DND-41 (cell line): ENCODE measurements around the gene PTPRN2.

ENCODE experiments used
- EZH2 ChIP-seq: IDR thresholded peaks from 3 replicates; pipeline ENCODE4 v1.6.1; 2012; ENCODE audit warnings: borderline replicate concordance, low read depth, mild to moderate bottlenecking, moderate library complexity, low read length, inconsistent platforms; ENCODE audit not compliant: severe bottlenecking
- TF ChIP-seq, protein P1 (sequence below): IDR thresholded peaks from 2 replicates; pipeline ENCODE4 v1.5.1; 2012; ENCODE audit warnings: borderline replicate concordance, low read length, moderate library complexity, mild to moderate bottlenecking; ENCODE audit not compliant: poor library complexity, severe bottlenecking; ENCODE audit errors: extremely low read depth

DNA sequence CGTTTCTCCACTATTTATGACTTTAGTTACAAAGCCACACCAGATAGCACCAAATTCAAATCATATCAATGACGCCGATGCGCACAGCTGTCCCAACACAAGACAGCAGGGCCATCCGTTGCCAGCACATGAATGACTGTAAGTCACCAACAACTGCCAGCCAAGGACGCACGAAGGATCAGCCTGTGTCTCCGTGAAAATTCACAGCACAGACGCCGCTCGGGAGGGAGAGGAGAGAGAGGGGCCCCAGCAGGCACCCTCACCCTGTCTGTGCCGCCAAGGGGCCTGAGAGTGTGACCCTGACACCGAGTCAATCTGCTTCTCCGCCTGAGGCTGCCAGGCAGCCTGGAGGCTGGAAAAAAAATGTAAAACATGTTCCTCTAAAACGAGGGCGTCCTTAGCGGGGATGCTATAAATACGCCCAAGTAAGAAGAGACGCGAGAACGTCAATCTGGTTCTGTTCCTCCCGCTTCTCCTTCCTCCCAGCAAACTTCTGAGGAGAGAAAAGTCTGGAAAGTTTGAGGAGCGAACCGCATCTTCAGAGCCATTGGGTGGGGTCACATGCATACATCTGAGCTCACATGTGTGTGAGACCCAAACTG is 111.2 kb downstream of the PTPRN2 start:
- TF ChIP-seq, protein P1, sequence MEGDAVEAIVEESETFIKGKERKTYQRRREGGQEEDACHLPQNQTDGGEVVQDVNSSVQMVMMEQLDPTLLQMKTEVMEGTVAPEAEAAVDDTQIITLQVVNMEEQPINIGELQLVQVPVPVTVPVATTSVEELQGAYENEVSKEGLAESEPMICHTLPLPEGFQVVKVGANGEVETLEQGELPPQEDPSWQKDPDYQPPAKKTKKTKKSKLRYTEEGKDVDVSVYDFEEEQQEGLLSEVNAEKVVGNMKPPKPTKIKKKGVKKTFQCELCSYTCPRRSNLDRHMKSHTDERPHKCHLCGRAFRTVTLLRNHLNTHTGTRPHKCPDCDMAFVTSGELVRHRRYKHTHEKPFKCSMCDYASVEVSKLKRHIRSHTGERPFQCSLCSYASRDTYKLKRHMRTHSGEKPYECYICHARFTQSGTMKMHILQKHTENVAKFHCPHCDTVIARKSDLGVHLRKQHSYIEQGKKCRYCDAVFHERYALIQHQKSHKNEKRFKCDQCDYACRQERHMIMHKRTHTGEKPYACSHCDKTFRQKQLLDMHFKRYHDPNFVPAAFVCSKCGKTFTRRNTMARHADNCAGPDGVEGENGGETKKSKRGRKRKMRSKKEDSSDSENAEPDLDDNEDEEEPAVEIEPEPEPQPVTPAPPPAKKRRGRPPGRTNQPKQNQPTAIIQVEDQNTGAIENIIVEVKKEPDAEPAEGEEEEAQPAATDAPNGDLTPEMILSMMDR = no peak
- TF ChIP-seq EZH2 = no peak
